ENCODE data around the gene STOML2.
A peak's percentile ranks its signal among the peaks of the same experiment; 100 is the strongest.
"Not testable (repeated sequence)": the region's sequence is repeated elsewhere in the genome, so short reads cannot be mapped to it uniquely, and the experiment has no call there.

STOML2 gene, protein sequence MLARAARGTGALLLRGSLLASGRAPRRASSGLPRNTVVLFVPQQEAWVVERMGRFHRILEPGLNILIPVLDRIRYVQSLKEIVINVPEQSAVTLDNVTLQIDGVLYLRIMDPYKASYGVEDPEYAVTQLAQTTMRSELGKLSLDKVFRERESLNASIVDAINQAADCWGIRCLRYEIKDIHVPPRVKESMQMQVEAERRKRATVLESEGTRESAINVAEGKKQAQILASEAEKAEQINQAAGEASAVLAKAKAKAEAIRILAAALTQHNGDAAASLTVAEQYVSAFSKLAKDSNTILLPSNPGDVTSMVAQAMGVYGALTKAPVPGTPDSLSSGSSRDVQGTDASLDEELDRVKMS

DNA sequence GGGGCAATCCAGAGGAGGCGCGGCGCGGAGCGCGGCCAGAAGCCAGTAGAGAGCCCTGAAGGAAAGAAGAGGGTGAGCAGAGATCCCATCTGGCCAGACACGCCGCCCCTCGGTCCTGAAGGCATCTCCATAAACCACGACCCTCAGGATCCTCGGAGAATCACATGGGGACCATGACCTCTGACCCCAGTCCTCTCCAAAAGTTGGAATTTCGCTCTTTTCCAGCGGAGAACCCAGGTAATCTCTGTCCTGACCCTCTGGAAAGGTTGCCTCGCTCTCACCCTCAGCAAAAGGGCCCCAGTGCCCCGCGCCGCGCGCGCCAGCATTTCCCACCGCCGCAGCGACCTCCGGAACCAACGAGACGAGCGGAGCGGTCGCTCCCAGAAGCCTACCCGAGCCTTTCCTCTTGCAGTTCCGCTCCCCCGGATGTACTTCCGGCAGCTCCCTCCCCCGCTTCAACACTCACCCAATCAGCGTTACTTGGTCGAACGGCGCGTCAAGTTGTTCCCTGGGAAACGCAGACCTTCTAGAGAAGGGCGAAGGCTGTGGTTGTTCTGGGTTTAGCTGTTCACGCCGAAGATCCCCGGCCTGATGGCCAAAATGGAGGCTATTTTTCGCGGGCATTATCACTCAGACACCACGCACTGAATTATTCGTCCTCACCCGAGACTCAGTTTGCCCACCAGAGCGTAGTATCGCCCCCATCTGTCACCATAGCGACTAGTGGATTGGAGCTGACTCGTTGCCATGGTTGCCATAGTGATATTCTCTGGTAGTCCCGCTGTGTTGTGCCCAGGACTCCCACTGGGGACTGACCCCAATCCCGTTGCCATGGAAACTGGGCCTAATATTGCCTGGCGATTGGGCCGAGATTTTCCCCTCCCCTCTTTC lies at the start of gene STOML2:
TSS of gene STOML2 (minus strand) at position 363 of the 891 bp plus-strand sequence. CDS start at position 326, 37 bp downstream.
- peak; percentile 92 for DNase-seq

DNA sequence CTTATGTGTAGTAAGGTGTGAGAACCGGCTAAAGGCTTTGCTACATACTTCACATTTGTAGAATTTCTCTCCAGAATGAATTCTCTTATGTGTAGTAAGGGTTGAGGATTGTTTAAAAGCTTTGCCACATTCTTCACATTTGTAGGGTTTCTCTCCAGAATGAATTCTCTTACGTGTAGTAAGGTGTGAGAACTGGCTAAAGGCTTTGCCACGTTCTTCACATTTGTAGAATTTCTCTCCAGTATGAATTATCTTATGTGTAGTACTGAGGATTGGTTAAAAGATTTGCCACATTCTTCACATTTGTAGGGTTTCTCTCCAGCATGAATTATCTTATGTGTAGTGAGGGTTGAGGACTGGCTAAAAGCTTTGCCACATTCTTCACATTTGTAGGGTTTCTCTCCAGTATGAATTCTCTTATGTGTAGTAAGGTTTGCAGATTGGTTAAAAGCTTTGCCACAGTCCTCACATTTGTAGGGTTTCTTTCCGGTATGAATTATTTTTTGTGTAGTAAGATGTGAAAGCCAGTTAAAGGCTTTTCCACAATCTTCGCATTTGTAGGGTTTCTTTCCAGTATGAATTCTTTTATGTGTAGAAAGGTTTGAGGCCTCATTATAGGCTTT lies 45.1 kb upstream of the STOML2 start:
- not testable (repeated sequence) for DNase-seq

DNA sequence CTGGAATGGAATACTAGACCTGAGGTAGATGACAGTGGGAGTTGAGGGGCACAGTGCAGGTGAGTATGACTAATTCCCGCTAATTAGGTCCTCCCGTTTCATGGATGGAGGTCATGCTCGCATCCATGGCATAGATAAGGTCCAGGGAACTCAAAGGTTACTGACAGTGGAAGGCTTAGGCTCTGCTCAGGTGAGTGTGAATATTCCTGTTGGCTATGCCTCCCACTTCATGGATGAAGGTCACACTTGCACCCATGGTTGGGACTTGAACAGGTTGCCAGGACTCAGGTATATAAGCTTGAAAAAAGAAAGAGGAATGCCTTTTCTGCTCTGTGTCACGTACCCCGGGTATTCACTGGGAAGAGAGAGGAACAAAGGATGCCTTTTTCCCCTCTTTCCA lies 39.1 kb upstream of the STOML2 start:
- DNase-seq, result no peak

DNA sequence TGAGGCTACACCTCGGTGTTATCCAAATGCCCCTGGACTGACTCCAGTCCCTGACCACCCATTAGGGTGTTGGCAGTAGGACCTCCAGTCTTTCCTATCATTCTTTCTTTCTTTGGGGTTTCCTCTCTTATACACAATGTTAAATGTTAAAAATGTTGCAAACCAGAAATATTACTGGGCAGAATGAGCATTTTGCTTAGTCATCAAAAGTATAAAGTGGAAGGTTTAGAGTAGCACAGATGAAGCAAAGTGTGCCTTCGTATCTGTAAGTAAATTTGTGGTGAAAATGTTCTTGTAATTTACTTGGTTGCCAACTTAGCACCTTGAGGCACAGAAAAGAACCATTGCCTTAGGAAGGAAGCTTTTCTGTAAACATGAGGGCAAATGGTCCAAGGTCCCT lies 37.2 kb upstream of the STOML2 start:
- DNase-seq, result no peak

DNA sequence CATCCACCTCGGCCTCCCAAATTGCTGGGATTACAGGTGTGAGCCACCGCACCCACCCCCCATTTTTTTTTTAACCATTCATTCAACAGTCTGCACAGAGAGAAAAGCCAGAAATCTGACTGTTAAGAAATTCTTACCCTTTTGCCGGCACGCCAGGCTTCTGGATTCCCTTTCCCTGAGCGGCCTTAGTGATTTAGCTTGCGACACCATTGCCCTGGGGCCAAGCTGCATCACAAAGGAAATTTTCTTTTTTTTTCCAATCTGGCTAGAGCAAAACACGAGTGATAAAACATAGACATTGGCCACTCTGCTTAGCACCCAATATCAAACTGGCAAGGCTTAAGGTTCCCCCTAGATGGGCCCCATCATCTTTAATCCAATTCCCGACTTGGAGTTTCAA lies 33.9 kb upstream of the STOML2 start:
- no peak for DNase-seq

DNA sequence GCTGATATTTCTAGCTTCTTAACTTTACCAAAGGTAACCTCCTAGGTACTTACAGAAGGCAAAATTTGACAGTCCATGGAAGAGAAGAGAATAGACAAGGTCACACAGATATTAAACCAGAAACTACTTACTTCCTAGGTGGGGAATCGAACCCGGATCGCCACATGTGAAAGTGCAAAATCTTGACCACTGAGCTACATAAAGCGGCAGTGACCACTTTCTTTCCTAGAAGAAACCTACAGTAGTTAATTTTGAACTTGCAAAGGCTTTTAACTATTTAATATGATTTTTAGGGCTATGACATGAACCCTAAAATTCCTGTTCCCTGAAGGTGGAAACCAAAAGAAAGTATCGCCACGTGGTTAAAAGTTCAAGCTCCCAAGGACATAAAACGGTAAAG lies 33.1 kb upstream of the STOML2 start:
- no peak for DNase-seq

DNA sequence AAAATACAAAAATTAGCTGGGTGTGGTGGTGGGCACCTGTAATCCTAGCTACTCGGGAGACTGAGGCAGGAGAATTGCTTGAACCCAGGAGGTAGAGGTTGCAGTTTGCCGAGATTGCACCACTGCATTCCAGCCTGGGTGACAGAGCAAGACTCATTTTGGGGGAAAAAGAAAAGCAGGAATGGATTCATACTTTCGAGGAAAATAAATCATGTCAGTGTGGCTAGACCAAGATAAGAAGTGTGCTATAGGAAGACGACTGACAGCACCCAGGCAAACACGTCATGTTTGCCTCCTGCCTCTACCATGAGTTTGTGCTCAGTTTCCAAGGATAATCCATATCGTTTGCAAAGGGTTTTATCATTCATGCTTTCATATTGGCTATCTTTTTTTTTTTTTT lies 32.0 kb upstream of the STOML2 start:
- no peak for DNase-seq

DNA sequence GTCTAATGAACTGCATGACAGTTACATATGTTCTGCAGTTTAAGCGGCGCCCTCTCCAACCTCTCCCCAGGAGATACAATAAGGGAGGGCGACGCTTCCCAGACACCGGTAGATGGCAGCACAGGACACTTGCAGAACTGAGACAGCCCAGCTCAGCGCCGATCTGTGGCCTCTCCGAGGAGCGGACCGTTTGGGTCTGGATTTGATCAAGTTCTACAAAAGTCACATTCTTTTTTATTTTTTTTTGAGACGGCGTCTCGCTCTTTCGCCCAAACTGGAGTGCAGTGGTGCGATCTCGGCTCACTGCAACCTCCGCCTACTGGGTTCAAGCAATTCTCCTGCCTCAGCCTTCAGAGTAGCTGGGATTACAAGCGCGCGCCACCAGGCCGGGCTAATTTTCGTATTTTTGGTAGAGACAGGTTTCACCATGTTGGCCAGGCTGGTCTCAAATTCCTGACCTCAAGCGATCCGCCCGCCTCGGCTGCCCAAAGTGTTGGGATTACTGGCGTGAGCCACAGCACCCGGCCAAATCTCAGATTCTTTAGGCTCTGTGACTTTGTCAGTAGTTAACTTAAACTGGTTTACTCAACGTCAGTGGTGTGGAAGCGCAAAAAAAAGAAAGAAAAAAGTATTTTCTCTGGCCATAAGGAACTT lies 14.1 kb upstream of the STOML2 start:
- DNase-seq, result peak; percentile 89

DNA sequence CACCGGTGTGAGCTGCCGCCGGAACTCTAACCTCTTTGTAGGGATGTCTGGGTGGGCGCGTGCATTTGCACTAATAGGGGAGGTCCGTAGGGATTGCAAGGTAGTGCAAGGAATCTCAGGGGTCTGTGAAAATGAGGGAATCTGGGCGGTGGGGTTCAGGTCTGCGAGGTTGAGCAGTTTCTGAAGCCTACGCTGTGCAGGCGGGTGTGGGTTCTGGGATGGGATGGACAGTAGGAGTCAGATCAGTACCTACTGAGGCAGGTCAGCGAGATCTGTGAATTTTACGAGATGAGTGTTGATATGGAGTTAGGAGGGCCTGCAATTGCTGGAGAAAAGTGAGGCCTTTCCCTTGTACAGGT lies 13.6 kb upstream of the STOML2 start:
- no peak for DNase-seq

DNA sequence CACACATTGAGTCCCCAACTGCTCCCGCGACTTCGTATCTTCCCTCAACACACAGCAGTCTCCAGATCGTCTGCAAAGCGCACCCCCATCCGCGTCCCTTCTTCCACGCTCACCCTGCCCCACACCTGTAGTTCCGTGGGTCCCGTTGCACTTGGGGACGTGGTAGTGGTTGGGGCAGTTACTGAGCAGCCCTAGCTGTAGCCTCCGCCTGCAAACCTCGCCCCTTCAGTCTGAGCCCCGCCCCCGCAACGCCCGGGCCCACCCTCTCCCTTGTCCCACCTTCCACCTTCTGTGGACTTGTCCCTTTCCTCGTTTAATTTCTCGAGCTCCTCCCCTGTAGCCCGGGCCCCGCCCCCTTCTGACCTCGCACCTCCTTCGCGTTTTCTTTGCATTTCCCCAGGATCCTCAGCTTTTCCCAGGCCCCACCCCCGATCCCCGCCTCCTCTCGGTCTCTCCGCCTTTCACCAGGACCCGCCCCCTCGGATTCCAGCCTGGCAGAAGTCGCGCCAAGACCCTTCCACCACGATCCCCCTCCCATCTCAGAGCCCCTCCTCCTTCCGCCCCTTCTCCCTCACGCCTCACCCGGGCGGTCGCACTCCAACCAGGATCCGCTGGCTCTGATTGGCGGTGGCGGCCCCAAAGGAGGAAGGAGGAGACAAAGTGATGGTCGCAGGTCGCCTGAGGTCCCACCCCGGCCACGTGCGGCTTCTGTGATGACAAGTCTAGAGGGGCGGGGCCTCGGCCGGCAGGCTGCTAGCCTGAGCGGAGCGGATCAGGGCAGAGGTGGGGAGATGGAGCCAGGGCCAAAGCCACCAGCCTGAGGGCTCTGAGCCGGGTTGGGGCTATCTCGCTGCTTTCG lies 13.0 kb upstream of the STOML2 start, which contains the start of gene ATOSB:
TSS of gene ATOSB (minus strand) at position 183 of the 859 bp plus-strand sequence. CDS start 7,588 bp downstream, outside the sequence.
- DNase-seq, result peak; percentile 92

DNA sequence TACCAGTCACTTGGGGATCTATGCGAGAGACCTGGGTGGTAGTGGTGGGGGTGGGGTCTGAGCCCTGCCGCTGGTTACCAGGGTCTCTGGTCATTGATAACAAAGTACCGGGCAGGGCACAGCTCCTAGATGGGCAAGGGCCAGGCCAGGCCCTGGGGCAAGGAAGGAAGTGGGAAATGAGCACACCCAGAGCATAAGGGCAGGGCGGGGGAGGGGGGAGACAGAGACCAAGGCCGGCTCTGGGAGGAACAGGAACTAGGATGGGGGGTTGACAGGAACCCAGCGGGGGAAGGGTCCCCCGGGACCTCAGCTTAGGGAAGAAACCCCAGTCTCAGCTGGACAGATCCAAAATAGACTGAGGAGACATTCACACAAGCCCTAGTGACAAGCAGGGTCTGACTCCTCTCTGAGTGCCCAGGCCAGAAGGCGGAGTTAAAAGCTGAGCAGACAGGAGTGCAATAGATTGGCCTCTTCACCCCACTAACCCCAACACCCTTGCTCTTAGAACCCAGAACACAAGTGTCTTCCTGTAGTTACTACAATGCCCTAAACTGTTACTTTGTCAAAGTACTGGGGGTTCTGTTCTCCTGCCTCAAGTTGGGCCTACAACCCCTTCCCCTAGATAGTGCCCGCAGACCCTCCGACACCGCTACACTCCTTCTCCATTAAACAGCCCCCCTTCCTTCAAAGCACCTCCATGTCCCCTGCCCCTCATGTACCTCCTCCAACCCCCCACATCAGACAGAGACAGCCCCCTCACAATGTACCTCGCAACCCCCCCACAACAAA lies 12.1 kb upstream of the STOML2 start:
- no peak for DNase-seq

DNA sequence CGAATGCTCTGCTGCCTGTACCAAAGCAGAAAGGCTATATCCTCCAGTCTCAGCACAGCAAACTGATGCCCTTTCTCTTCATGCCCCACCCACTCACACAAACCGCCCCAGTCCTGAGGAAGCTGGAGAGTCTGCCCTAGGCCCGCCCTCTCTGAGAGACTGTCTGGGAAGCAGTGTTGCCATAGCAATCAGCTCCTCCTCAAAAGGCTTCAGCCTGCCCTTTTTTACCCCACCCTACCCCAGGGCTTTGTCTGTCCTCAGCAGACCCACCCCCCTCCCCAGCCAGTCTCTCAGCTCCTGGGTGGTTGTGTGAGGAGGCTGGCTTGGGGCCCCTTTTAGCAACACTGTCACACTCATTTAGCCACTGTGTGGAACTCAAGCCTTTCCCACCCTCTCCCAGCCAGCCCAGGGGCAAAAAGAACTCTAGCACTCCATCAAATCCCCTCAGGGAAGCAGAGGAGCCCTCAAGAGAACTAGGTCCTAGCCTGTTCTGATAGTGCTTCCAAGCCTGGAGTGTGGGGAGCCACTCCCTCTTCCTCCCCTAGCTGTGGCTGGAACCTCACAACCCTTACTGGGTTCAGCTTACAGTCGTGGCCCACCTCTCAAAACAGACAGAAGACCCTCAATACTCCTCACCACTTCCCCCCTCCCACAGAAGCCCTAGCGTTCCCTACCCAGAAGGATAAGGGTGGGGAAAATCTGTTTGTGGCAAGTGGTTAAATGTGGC lies 11.3 kb upstream of the STOML2 start:
- peak; percentile 43 for DNase-seq

DNA sequence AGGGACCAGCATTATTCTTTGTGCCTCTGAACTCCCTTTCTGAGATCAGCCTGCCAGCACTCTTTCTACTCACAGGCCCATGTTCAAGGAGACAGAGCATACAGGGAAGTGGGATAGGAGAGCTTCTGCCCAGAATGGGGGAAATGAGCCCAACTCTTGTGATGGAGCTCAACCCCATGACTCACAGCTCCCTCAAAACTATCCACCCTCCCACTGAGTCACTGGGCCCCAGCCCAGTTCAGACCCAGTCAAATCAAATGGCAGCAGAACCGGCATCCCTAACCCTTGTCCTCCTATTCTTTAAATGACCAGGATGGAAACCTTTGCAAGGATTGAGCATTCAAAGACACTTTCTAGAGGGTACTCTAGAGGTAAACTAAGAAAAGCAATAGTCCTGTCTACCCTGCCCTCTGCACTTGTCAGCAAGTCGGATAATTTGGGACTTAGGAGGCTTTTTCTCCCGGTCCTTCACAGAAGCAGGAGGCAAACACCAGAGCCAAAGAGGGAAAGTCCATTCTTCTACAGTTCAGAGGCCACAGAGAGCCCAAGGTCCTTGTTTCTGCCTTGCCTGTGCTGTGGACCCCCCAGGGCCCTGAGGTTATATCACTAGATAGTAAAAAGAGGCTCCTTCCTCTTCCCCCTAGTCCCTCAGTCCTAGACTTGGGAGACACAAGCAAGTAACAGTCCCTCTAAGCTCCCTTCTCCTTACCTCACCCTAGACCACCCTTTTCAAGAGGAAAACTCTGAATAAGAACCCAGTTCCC lies 9.5 kb upstream of the STOML2 start:
- DNase-seq, result no peak

DNA sequence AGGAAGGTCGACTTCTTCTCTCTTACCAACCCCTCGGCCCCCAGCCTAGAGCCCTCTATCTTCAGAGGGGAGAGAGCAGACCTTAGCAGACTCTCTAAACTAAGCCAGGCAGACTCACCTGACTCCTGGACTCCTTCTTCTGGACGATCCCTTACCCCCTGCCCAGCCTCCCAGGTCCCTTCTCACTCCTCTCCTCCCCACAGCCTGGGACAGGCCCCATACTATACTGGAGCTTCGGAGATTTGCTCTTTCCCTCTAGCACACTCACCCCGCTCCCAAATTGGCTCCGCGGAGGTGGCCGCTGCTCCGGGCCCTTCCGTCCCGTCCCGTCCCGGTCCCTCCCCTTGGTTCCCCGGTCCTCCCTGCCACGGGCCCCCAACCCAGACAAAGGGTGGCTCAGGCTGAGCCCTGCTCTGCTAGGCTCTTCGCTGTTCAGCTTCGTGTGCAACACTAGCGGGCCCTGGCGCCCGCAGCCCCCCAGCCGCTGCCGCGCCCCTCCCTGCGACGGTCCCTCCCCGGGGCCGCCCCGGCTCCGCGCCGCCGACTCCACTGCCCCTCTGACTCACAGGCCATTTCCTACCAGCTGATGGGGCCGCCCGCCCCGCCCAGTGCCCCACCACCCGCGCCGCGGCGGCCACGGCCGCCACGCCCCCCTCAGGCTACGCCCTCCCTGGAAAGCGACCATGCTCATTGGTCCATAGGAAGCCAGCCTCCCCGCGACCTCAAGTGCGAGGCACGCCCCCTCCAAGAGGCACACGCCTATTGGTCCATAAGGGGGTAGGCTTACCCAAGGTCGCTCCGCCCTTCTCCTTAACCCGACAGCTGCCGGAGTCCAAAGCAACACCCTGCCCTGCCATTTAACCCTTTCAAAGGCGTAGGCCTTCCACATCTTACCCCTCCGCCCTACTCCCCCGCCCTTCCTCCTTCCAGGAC lies 8.3 kb upstream of the STOML2 start:
- DNase-seq, result peak; percentile 96

DNA sequence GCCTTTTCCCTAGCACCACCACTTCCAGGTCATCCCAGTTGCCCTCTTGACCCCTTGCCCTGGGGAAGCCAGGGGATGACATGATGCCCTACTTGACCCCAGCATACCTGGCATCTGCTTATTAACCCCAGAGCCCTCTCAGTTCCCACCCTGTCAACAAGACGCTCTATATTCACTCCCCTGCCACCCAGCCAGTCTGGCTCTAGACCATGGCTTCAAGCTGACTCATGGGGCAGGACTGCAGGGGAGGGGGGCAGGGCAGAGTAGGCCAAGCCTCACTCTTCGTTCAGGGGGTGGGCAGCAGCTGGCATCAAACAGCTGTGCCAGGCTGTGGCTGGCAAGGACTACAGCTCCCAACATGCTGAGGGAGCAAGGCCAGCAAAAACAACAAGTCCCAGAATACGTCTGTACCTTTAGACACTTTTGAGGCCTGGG lies 7.4 kb upstream of the STOML2 start:
- DNase-seq, result no peak

DNA sequence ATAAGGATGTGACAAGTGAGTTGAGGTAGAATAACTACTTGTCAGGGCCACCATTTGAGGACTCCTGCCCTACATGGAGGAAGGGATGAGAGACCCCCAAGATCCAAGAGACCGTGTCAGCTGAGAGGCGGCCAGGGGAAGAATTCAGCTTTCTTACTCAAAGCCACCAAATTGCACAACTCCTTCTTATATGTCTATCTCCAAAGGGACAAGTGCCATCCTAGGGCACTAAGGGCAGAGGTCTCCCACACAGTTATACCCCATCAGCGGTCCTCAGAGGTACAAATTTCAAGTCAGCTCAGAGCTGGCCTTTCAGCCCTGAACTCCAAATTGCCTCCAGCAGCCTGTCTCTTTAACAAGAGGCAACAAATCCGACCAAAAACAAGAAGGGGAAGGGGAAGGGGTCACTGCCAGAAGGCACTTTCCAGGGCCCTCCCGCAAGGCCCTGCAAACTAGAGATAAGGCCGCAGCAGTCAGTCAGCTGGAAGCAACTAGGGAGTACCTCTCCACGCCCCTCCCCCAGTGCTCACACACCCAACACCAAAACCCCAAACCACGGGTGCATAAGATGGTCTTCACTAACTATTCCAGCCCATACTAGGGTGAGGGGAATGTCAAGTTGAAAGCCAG lies 6.1 kb upstream of the STOML2 start:
- DNase-seq, result no peak

DNA sequence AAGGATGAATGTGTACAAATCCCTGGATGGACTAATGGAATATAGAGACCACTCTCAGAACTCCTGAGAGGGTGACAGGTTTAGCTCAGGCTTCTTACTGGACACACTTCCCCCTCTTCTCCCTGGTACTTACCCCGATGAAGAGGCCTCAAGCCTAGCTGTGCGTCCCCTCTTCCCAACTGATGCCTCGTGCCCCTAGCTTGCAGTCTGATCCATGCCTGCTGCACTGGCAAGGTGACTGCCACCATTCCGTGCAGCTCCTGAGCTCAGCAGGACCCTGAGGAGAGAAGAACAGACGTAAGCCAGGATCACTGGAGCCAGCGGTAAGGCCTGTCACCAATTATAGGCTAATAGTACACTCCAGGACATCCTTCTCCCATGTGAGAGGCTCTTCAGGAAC lies 5.5 kb upstream of the STOML2 start:
- no peak for DNase-seq
